GM21360 (cell line): ENCODE data around the gene PARP16.
"Not testable (repeated sequence)": the region's sequence is repeated elsewhere in the genome, so short reads cannot be mapped to it uniquely, and the experiment has no call there.

ENCODE experiments used
- ATAC-seq: cut with Tn5 transposase; IDR thresholded peaks from one replicate; pipeline ENCODE4 v1.9.1; 2021; ENCODE audit warnings: mild to moderate bottlenecking, moderate library complexity; ENCODE audit not compliant: unreplicated experiment

PARP16 gene

DNA sequence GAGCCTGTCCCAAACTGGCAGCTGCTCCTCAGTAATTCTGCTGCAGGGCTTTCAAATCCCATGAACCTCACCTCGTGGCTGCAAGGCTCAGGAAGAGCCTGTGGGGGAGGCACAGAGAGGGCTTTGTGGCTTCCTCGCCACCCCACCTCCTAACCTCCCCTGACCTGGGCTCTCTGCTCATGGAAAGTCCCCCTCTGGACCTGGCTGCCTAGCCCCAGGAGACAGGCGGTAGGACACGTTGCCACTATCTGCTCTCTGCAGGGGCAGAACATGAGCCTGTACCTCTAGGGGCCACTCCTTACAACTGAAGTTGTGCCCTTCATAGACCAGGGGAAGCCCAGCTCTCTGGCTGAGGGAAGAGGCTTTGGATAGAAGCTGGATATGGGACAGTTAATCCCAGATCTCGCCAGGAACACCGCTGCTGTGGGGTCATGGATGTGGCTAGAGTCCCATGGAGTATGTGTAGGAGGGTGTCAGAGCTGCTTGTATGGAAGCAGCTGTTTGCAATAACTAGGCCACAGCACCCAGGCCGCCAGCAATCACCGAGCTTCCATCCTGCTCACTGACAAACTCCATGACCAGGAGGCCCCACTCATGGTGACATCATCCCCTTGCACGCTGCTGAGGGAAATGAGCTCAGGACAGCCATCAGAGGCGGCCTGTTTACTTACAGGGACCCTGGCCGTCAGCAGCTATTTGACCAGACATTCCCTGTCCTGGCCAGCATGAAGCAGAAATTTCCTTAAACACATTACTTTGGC is 41.4 kb downstream of the PARP16 start:
- ATAC-seq, result no peak

DNA sequence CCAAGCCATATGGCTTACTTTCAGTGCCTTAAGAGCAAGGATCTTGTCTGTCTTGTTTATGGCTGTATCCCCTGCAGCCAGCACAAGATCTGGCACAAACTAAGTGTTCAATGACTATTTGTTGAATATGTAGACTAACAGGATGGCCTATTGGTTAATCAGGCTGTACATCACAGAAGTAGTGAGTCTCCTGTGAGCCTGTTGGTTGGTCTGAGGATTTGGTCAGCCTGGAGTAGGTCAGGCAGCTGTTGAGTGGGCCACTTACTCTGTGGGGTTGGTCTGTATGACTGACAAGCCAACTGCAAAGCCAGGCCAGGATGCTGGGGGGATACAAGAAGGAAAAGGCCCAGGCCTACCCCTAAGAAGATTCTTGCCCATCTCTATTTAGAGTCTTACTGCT is 42.0 kb downstream of the PARP16 start:
- ATAC-seq, result no peak

DNA sequence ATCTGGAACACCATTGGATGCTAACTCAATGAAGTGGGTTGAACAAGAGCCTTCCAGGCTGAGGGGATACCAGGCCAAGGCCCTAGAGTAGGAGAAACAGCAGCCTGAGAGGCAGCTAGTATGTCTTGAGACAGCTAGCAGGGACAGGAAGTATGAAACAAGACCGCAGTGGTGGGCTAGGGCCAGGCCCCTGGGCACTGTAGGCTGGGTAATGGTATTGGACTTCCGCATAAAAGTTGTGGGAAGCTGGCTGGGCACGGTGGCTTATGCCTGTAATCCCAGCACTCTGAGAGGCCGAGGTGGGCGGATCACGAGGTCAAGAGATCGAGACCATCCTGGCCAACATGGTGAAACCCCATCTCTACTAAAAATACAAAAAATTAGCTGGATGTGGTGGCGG is 50.2 kb downstream of the PARP16 start:
- ATAC-seq, result not testable (repeated sequence)

DNA sequence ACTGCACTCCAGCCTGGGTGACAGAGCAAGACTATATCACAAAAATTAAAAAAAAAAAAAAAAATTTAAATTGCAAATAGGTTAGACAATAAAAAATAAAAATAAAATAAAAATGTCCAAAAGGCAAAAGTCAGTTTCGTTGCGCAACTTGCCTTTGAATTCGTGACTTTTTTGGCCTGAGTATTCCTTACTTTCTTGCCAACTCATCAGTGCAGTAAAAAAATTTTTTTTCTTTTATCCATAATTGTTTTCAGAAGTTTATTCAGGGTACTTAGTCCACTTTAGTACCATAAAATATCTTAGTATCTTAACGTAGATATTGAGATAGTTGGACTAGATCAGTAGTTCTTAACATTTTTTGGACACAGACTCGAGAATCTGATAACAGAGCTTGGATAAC is 53.0 kb downstream of the PARP16 start:
- ATAC-seq, result no peak

DNA sequence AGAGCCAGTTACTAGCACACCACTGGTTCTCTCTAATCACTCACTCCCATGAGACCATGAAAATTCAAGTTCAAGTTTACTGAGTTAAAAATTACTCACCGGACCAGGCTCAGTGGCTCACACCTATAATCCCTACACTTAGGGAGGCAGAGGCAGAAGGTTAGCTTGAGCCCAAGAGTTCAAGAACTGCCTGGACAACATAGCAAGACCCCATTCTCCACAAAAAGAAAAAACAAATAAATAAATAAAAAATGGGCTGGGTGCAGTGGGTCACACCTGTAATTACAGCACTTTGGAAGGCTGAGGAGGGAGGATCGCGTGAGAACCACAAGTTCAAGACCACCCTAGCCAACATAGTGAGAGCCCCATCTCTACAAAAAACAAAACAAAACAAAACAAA is 54.2 kb downstream of the PARP16 start:
- no peak for ATAC-seq

DNA sequence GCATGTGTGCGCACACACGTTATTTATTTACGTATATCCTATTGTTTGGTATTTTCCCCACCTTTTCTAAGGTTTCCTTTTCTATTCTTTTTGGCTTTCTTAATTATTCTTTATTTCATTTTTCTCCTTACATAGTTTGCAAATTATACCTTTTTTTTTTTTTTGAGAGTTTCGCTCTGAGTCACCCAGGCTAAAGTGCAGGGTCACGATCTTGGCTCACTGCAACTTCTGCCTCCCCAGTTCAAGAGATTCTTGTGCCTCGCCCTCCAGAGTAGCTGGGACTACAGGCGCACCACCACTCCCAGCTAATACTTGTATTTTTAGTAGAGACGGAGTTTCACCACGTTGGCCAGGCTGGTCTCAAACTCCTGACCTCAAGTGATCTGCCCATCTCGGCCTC is 55.4 kb downstream of the PARP16 start:
- no peak for ATAC-seq

DNA sequence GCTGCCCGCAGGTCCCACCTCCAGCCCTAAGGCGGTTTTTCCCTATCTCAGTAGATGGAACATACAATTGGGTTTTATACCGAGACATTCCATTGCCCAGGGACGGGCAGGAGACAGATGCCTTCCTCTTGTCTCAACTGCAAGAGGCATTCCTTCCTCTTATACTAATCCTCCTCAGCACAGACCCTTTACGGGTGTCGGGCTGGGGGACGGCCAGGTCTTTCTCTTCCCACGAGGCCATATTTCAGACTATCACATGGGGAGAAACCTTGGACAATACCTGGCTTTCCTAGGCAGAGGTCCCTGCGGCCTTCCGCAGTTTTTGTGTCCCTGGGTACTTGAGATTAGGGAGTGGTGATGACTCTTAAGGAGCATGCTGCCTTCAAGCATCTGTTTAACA is 59.8 kb downstream of the PARP16 start:
- not testable (repeated sequence) for ATAC-seq

DNA sequence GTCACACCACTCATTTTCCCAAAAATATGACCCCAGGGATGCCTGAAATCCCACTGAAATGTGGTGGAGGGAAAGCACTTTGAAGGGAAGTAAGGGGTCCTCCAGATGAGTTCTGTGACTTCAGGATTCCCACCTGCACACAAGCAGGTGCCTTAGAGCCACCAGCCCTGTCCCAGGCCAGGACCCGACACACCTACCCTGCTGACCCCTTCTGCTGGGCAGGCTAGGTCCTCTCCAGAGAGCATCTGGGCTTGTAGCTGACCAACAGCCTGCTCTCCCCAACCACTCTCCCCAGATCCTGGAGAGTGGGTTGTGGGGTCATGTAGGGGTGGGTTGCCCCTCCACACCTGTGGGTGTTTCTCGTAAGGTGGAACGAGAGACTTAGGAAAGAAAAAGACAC is 60.5 kb downstream of the PARP16 start:
- ATAC-seq, result no peak

DNA sequence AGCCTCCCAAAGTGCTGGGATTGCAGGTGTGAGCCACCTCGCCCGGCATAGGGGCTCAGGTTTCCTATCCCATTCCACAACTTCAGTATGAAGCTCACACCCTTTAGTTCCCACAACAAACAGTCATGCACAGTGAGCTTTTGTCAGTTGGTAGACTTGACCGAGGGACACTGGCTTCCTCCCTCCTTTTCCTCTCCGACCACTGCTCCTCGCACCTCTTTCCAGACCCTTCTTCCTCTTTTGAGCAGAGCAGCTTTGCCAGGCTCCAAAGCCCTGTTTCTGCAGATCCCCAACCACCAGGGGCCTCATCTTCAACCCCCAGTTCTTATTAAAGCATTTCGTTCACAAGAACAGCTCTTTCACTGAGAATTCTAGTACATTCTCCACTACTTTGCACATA is 62.7 kb downstream of the PARP16 start:
- no peak for ATAC-seq

DNA sequence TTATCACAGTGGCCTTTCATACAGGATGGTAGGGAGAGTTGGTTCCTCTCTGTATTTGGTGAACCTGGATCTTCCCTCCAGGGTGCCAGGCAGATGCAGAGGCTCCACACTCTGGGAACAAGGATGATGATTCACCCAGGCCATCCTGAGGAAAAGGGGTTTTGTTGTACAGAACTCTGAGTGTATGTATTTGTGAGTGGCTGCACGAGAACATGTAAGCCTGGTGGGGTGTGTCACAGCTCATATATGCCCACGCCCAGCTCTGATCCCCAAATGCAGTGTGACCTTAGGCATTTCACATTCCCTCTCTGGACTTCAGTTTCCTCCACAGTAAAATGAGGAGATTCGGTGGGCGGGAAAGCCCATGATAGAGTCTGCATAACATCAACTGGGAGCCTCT is 63.8 kb downstream of the PARP16 start:
- no peak for ATAC-seq

DNA sequence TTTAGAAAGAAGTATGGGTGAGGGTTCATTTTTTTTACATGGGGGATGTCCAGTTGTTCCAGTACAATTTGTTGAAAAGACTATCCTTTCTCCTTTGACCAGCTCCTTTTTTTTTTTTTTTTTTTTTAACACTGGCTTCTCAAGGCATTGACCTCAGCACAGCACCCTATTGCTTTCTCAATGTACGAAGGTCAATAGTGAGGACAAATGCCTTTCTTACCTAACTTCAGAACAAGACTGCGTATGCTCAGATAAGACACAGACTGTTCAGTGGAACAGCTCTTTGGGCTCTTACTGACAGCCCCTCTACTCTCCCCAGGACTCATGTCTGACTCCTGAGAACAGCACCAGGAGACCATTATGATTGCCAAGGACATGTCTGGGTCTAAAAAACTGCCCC is 65.0 kb downstream of the PARP16 start:
- ATAC-seq, result no peak

DNA sequence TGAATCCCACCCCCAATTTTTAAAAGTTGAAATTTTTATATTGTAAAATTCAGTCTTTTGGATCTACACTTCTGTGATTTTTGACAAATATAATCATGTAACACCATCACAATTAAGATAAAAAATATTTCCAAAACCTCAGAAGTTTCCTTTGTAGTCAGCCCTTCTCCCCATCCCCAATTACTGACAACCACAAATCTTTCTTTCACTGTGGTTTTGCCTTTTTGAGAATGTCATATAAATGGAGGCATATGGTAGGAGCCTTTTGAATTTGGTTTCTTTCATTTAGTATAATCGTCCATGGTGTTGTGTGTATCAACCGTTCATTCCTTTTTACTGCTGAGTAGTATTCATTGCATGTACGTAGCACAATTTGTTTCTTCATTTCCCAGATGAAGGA is 67.5 kb downstream of the PARP16 start:
- no peak for ATAC-seq

DNA sequence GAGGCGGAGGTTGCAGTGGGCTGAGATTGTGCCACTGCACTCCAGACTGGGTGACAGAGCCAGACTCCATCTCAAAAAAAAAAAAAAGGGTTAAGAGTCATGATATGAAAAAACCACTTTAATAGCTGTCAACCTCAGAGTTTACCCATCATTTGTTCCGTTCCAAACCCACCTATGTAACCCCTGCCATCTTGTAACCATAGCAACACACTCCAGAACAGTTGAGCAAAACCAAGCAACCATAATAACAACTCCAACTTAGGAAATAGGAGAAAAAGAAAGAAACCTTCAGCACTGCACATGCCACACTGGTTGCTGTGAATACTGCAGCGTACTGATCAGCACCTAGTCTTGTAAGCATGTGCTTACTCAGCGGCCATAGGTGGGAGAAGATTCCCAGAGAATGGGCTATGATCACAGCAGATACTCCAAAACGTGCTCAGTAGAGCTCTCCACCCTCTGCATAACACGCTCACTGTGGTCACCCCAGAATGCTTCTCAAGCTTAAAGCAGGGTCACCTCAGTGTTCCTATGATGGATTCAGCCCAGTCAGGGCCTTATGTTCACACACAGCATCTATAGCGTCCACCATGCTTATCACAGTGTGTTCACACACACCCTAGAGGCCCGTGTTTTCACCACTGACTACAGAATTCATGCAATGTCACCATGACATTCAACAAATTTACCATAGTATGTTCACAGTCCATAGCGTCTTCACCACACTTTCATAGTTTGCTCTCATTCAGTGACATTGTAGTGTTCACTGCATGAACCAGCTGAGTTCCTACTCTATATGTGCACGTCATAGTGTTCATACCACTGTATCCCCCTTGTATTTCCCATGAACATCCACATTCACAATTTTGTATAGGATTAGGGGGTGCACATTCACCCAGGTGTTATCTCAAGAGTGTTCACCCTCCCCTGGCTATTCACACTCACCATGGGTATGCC is 68.9 kb downstream of the PARP16 start:
- ATAC-seq, result no peak

DNA sequence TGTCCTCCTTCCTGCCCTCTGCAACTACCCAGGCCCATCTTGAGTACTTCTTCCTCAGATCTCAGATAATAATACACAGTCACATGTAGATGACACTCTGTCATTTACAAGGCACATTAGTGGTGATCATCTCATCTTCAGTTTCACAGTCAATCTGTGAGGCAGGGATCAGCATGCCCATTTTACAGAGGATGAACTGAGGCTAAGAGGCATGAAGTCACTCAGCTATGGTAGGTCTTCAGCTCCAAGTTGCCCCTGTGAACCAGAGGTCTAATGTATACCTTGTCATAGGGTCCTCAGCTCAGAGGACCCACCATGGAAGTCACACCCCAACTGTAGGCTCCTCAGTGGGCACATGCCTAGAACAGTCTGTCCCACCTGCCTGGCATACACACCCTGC is 71.2 kb downstream of the PARP16 start:
- no peak for ATAC-seq

DNA sequence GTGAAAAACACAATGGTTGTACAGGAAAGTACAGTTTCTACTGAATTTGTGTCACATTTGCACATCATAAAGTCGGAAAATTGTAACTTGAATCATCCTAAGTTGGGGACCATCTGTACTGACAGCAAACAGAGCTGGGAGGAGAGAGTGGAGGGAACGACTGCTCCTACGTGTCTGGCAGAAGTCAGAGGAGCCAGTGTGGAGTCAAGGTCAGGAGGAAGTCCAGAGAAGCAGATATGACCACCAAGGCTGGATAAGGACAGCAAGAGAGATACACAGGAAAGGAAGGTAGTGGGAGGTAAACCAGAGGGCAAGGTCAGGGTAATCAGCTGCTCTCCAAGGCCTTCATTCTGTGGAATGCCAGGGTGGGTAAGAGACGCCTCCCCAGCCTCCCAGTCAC is 72.7 kb downstream of the PARP16 start:
- ATAC-seq, result no peak

DNA sequence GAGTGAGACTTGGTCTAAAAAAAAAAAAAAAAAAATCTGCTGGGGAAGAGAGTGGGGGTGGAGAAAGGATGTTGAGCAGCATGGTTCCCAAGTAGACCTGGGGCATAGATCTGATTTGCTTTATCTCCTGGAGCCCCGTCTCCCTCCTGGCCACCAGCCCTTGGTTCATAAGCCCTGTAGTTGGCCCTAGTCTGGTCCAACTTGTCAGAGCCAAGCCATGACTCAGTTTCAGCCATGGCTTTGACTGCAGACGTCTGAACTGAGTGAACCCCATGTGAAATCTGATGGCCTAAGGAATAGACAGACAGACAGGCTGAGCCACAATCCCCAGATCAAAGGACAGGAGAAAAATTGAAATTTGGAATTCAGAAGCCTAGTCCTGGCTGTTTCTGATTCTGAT is 73.4 kb downstream of the PARP16 start:
- no peak for ATAC-seq

DNA sequence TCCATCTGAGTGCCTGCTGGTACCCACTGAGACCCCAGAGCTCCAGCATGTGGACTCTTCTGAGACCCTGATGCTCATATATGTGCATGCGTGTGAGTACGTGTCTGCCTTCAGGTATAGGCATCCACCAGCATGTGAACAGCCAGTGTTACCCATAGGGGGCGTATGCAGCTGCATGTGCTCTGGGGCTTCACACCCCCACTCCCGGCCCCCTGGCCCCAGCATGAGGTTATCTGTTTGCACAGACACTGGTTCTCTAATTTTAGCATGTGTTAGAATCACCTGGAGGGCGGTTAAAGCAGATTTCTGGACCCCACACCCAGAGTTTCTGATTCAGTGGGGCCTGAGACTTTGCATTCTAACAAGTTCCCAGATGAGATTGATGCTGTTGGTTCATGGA is 74.6 kb downstream of the PARP16 start:
- no peak for ATAC-seq

DNA sequence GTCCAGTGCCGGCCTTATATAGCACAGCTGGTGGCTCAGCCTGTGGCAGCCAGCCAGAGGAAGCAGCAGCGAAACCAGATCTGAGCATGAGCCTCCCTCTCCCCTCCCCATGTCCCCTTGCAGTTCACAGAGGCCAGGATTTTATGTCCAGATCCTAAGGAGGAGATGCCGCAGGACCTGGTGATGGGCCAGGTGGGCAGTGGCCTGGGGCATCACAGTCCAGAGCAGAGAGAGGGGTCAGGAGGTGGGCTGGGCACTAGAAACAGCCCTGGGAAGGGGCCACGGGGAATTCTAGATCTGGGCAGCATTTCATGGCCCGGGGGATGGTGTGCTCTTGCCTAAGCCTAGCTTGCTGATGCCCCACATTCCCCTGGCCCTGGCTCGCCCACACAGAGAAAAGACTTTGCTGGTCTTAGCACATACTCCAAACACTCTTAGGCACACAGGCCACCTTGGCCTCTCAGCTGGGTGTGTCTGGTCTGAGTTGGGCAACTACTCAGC is 75.2 kb downstream of the PARP16 start:
- ATAC-seq, result no peak

DNA sequence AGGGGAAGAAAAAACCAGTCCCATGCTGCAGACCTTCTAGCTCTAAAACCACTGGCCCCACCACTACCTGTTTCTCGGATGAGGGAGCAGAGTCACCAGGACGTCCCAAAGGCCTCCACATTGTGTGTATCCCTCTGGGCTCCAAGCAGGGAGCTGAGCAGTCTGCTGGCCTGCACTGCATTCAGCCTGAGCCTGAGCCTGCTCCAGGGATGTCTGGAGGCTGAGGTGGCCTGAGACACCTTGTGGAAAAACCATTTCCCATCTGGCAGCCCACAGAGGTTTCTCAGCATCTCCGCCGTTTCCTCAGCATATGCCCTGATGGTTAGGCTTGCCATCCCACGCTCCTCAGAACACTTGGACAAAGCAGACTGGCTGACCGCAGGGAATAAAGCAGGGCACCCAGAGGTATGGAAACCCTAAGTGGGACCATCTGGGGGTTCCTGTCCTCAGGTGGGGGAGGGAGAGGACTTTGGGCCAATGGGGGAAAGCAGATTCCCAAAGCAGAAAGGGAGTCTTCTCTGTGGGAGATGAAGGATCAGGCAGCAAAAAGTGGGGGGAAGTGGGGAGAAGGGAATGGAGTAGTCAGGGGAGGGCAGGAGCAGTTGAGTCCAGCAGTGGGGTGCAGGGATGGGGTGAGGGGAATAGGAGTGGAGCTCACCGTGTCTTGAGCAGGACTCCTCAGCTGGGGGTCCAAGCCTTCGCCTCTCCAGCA is 75.8 kb downstream of the PARP16 start, which contains the start of gene CILP:
Gene CILP, minus strand, starts transcription at position 704 of the 712 bp plus-strand sequence. CDS start 1,718 bp downstream, outside the sequence.
- ATAC-seq, result no peak

DNA sequence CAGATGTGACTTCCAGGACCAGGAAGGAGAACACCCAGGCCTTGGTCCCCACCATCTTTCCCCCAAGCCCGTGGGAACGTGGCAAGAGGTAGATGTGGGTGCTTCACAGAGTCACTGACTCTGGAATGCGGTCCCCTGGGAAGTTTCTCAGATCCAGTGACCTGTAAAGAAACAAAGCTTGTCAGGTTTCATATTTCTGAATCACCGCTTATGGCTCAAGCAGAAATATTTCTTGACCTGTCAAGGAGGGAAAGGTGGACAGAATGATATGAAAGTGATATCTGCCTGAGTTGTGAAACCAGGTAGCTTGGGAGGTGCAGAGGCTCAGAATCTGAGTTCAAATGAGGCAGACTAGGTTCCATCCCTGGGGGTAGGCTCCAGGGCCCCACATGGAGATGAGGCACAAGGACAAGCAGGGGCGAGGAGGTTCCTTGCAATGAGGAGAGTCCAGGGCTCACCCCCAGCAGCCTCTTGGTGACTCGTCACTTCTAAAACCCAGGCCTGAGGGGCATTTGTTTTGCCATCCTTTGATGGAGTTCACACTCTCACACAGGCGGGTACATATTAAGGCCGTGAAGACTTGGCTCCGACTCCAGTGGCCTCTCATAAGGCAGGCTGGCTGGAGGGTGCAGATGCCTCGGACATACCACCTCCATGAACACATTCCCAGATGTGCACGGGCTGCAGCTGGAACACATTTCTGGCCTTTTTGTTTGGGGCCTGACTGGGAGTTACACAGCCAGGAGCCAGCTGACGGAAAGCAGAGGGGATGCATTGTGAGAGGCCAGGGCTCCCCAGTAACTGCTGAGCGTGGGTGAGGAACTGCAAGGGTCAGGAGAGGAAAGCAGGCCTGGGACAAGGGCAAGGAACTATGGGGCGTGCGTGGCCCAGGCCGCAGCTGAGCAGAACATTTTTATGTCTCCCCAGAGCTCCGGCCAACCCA is 76.7 kb downstream of the PARP16 start:
- no peak for ATAC-seq
